Testis (tissue), 2 donors: Measurements from ENCODE around the gene SOS2.

ENCODE experiments used
- POLR2A ChIP-seq: fragments of 450-650 bp; IDR thresholded peaks from one replicate; pipeline ENCODE4 v1.6.1; 2017; ENCODE audit warnings: antibody characterized with exemption, mild to moderate bottlenecking, moderate library complexity
- TF ChIP-seq, protein P1 (sequence below), 3 experiments: fragments of 450-650 bp in 2 of 3; fragments of 200-600 bp in 1 of 3; sonication (generic) in 1 of 3; IDR thresholded peaks; one replicate each; pipeline ENCODE4 v1.5.1; 2016 to 2019; ENCODE audit warnings: antibody characterized with exemption in 3 of 3, mild to moderate bottlenecking in 2 of 3, moderate library complexity in 1 of 3

- TF ChIP-seq, protein P1, sequence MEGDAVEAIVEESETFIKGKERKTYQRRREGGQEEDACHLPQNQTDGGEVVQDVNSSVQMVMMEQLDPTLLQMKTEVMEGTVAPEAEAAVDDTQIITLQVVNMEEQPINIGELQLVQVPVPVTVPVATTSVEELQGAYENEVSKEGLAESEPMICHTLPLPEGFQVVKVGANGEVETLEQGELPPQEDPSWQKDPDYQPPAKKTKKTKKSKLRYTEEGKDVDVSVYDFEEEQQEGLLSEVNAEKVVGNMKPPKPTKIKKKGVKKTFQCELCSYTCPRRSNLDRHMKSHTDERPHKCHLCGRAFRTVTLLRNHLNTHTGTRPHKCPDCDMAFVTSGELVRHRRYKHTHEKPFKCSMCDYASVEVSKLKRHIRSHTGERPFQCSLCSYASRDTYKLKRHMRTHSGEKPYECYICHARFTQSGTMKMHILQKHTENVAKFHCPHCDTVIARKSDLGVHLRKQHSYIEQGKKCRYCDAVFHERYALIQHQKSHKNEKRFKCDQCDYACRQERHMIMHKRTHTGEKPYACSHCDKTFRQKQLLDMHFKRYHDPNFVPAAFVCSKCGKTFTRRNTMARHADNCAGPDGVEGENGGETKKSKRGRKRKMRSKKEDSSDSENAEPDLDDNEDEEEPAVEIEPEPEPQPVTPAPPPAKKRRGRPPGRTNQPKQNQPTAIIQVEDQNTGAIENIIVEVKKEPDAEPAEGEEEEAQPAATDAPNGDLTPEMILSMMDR (IDR thresholded peaks at IDR 0.05): no peak
- TF ChIP-seq POLR2A: no peak
Measured at GRCh38 chr14:50213795-50214194, 17.6 kb downstream of the SOS2 start.
